HepG2 (cell line): Measurements from ENCODE around the gene FAM156A. TPM values are rescaled to one million over a fixed set of nuclear protein-coding genes. Genes with fewer than 3 reads are reported as not detected.

ENCODE experiments used
- CREM ChIP-seq, 2 experiments: sonication (generic) in 1 of 2; formaldehyde crosslinking in 1 of 2; IDR thresholded peaks; 2 replicates each; pipeline versions ENCODE4 v1.4.0 to v1.6.1; 2016 to 2020; ENCODE audit warnings: antibody characterized with exemption in 1 of 2, mild to moderate bottlenecking in 1 of 2, missing genetic modification reagents in 1 of 2
- DMAP1 ChIP-seq: IDR thresholded peaks from 2 replicates; pipeline ENCODE4 v1.6.1; 2016
- ERF ChIP-seq: IDR thresholded peaks from 2 replicates; pipeline ENCODE4 v1.6.1; 2018; ENCODE audit warnings: missing biosample characterization, missing genetic modification reagents
- FOXJ3 ChIP-seq: sonication (generic); formaldehyde crosslinking; IDR thresholded peaks from 2 replicates; pipeline ENCODE4 v1.4.0; 2020; ENCODE audit warnings: missing genetic modification reagents, mild to moderate bottlenecking, borderline replicate concordance
- MED13 ChIP-seq: sonication (generic); formaldehyde crosslinking; IDR thresholded peaks from 2 replicates; pipeline ENCODE4 v1.5.0; 2020; ENCODE audit warnings: missing genetic modification reagents
- MNT ChIP-seq: fragments of 450-650 bp; IDR thresholded peaks from 2 replicates; pipeline ENCODE4 v1.6.1; 2016
- NFYC ChIP-seq: IDR thresholded peaks from 2 replicates; pipeline ENCODE4 v1.6.1; 2016; ENCODE audit warnings: missing genetic modification reagents, missing compliant biosample characterization
- PBX2 ChIP-seq: IDR thresholded peaks from 2 replicates; pipeline ENCODE4 v1.6.1; 2016; ENCODE audit warnings: control low read depth
- PHF8 ChIP-seq: sonication (generic); formaldehyde crosslinking; IDR thresholded peaks from 2 replicates; pipeline ENCODE4 v1.5.0; 2020; ENCODE audit warnings: missing genetic modification reagents
- POGZ ChIP-seq: sonication (generic); formaldehyde crosslinking; IDR thresholded peaks from 2 replicates; pipeline ENCODE4 v1.4.0; 2020; ENCODE audit warnings: mild to moderate bottlenecking, missing genetic modification reagents
- SIX1 ChIP-seq: sonication (generic); formaldehyde crosslinking; IDR thresholded peaks from 2 replicates; pipeline ENCODE4 v1.4.0; 2020; ENCODE audit warnings: missing genetic modification reagents, borderline replicate concordance
- SMC3 ChIP-seq: IDR thresholded peaks from 2 replicates; pipeline ENCODE4 v1.6.1; 2011; ENCODE audit warnings: low read length, improper control_type of control experiment
- TBX3 ChIP-seq: fragments of 450-650 bp; IDR thresholded peaks from 2 replicates; pipeline ENCODE4 v1.6.1; 2017; ENCODE audit warnings: antibody characterized with exemption, mild to moderate bottlenecking, inconsistent platforms, borderline replicate concordance
- XRCC5 ChIP-seq: fragments of 200-400 bp; formaldehyde crosslinking; optimal IDR thresholded peaks from 2 replicates; pipeline ENCODE3; 2017; ENCODE audit warnings: mild to moderate bottlenecking, low read length
- ZBED4 ChIP-seq: sonication (generic); formaldehyde crosslinking; IDR thresholded peaks from 2 replicates; pipeline ENCODE4 v1.4.0; 2020; ENCODE audit warnings: missing genetic modification reagents, borderline replicate concordance
- ZFX ChIP-seq: sonication (generic); formaldehyde crosslinking; IDR thresholded peaks from 2 replicates; pipeline ENCODE4 v1.4.0; 2020; ENCODE audit warnings: mild to moderate bottlenecking, low read depth, missing genetic modification reagents, moderate library complexity
- ZFY ChIP-seq: sonication (generic); formaldehyde crosslinking; IDR thresholded peaks from 2 replicates; pipeline ENCODE4 v1.4.0; 2020; ENCODE audit warnings: missing genetic modification reagents
- ZNF547 ChIP-seq: sonication (generic); formaldehyde crosslinking; IDR thresholded peaks from 2 replicates; pipeline ENCODE4 v1.5.1; 2020; ENCODE audit warnings: mild to moderate bottlenecking, missing genetic modification reagents
- ZNF574 ChIP-seq: sonication (generic); formaldehyde crosslinking; IDR thresholded peaks from 2 replicates; pipeline ENCODE4 v1.4.0; 2020; ENCODE audit warnings: missing genetic modification reagents
- ZNF747 ChIP-seq: sonication (generic); formaldehyde crosslinking; IDR thresholded peaks from 2 replicates; pipeline ENCODE4 v1.8.1; 2023; ENCODE audit warnings: missing genetic modification reagents, mild to moderate bottlenecking, borderline replicate concordance
- ZNF781 ChIP-seq: sonication (generic); formaldehyde crosslinking; IDR thresholded peaks from 2 replicates; pipeline ENCODE4 v1.5.1; 2020; ENCODE audit warnings: borderline replicate concordance, mild to moderate bottlenecking, missing genetic modification reagents; ENCODE audit errors: not compliant biosample characterization
- polyA plus RNA-seq, 8 experiments: library from polyadenylated mRNA; depleted of rRNA in 3 of 8; stranded (reverse) in 7 of 8; unstranded in 1 of 8; fragments of >200 nt; fragmentation: Illumina TruSeq in 4 of 8; extraction: Trizol in 4 of 8; gene quantifications; 2 replicates each; pipeline versions ENCODE4 v1.2.1 to v1.2.3, GENCODE V29; 2011 to 2016; ENCODE audit warnings: low read depth in 4 of 8, missing spikeins in 1 of 8, mixed read lengths in 1 of 8; ENCODE audit not compliant: insufficient read depth in 1 of 8
- total RNA-seq, 5 experiments: library from RNA; depleted of rRNA; stranded (reverse); fragments of >200 nt; fragmentation: Illumina TruSeq; extraction: Trizol; gene quantifications; 2 replicates each; pipeline ENCODE4 v1.2.3, GENCODE V29; 2016; ENCODE audit warnings: low read depth in 1 of 5

Gene FAM156A
- total and polyA plus RNA-seq, 2 of the 13 experiments (the other 11 are each of a cell fraction or from before 2014, with no cell fraction given): 15.4 to 53.8 TPM

- TF ChIP-seq ZNF747 (CRISPR knock-in tag) (peak; percentile 26; the same call in 1 of the 2 replicates), MNT (no peak), PBX2 (CRISPR knock-in tag) (peak; percentile 79), ZNF574 (CRISPR knock-in tag) (peak; percentile 78), PHF8 (CRISPR knock-in tag) (peak; percentile 54), MED13 (CRISPR knock-in tag) (no peak), SMC3 (peak; percentile 68), SIX1 (no peak), ZBED4 (CRISPR knock-in tag) (no peak), TBX3 (no peak), NFYC (CRISPR knock-in tag) (peak; percentile 89), XRCC5 (no peak), ZNF781 (no peak), POGZ (CRISPR knock-in tag) (no peak), ERF (peak; percentile 15; the same call in 1 of the 2 replicates), DMAP1 (0 out of 2 replicates have a peak, but pooled peaks have one; percentile 19), ZNF547 (no peak), FOXJ3 (no peak), CREM (IDR thresholded peaks at IDR 0.05) (peak; percentile 44), CREM (CRISPR knock-in tag; IDR thresholded peaks at IDR 0.05) (no peak), ZFX (CRISPR knock-in tag) (peak; percentile 78), ZFY (peak; percentile 73)
These were observed 37.0 kb upstream of the FAM156A start (continued) for GRCh38 chrX:52995135-52995986.
